Measurements from ENCODE around the gene ENTR1. TPM values are rescaled to one million over a fixed set of nuclear protein-coding genes. Genes with fewer than 3 reads are reported as not detected.

ENTR1 gene
- total RNA-seq, result 10 to 100 TPM; 25.3 to 43.1 TPM

GRCh38 chr9:136410500-136411287 is at the start of gene ENTR1, which contains the start of gene PMPCA:
ENTR1 (minus strand) TSS chr9:136410614; CDS start chr9:136410397, 217 bp downstream.
PMPCA (plus strand) TSS chr9:136410658; CDS start chr9:136410669, 11 bp downstream.
- Histone ChIP-seq H3K27ac (peak within 1 kb of the TSS; percentile 68 to 79), H3K36me3 (peaks cover 31% of the 10 kb centered on the region), H3K9me3 (no peaks in the 10 kb centered on the region), H3K27me3 (replicated peaks; ENCODE audit: insufficient read depth) (no peaks in the 10 kb centered on the region), H3K4me3 (peak within 1 kb of the TSS; percentile 98), H3K4me1 (ENCODE audit: control insufficient read depth in 1 of 2, low read depth in 2 of 2) (peaks cover 14 to 26% of the 10 kb centered on the region in 2 donors)
- TF ChIP-seq CTCF (IDR thresholded peaks at IDR 0.05), result no peak
- ATAC-seq (ENCODE audit: insufficient number of reproducible peaks, low FRiP score, low read depth) (no peak), DNase-seq (ENCODE audit: low spot score) (peak; percentile 74)

- no peaks in the 10 kb centered on the region for H3K9me3 ChIP-seq
- H3K27me3 ChIP-seq (replicated peaks; ENCODE audit: insufficient read depth), result no peaks in the 10 kb centered on the region
- H3K27ac ChIP-seq, result no peak overlapping the region
- no peak for TF ChIP-seq CTCF (IDR thresholded peaks at IDR 0.05)
- no peak overlapping the region for H3K4me3 ChIP-seq
- DNase-seq (ENCODE audit: low spot score), result no peak
- peaks cover 93% of the 10 kb centered on the region for H3K36me3 ChIP-seq
- no peaks in the 10 kb centered on the region for H3K4me1 ChIP-seq (ENCODE audit: control insufficient read depth in 1 of 2, low read depth in 2 of 2)
- ATAC-seq (ENCODE audit: insufficient number of reproducible peaks, low FRiP score, low read depth), result no peak
Measured at GRCh38 chr9:136459425-136459824, 49.0 kb upstream of the ENTR1 start.

- TF ChIP-seq CTCF (IDR thresholded peaks at IDR 0.05), result no peak
- no peaks in the 10 kb centered on the region for H3K4me1 ChIP-seq (ENCODE audit: control insufficient read depth in 1 of 2, low read depth in 2 of 2)
- DNase-seq (ENCODE audit: low spot score) (no peak), ATAC-seq (ENCODE audit: insufficient number of reproducible peaks, low FRiP score, low read depth) (no peak)
- H3K9me3 ChIP-seq, result no peaks in the 10 kb centered on the region
- peaks cover 83% of the 10 kb centered on the region for H3K36me3 ChIP-seq
- no peak overlapping the region for H3K4me3 ChIP-seq
- no peaks in the 10 kb centered on the region for H3K27me3 ChIP-seq (replicated peaks; ENCODE audit: insufficient read depth)
- H3K27ac ChIP-seq, result no peak overlapping the region
Measured at GRCh38 chr9:136457326-136457725, 46.9 kb upstream of the ENTR1 start.

- H3K36me3 ChIP-seq, result peaks cover 80% of the 10 kb centered on the region
- no peak for ATAC-seq (ENCODE audit: insufficient number of reproducible peaks, low FRiP score, low read depth)
- no peak for TF ChIP-seq CTCF (IDR thresholded peaks at IDR 0.05)
- DNase-seq (ENCODE audit: low spot score), result no peak
- no peaks in the 10 kb centered on the region for H3K9me3 ChIP-seq
- no peaks in the 10 kb centered on the region for H3K27me3 ChIP-seq (replicated peaks; ENCODE audit: insufficient read depth)
- no peaks in the 10 kb centered on the region for H3K4me1 ChIP-seq (ENCODE audit: control insufficient read depth in 1 of 2, low read depth in 2 of 2)
- no peak overlapping the region for H3K27ac ChIP-seq
- no peak overlapping the region for H3K4me3 ChIP-seq
Measured at GRCh38 chr9:136456258-136456657, 45.8 kb upstream of the ENTR1 start.

GRCh38 chr9:136455043-136456002 is 44.9 kb upstream of the ENTR1 start:
- DNase-seq (ENCODE audit: low spot score), result no peak
- Histone ChIP-seq H3K27ac (no peak overlapping the region), H3K27me3 (replicated peaks; ENCODE audit: insufficient read depth) (no peaks in the 10 kb centered on the region), H3K9me3 (no peaks in the 10 kb centered on the region), H3K36me3 (peaks cover 82% of the 10 kb centered on the region), H3K4me3 (no peak overlapping the region), H3K4me1 (ENCODE audit: control insufficient read depth in 1 of 2, low read depth in 2 of 2) (no peaks in the 10 kb centered on the region)
- no peak for ATAC-seq (ENCODE audit: insufficient number of reproducible peaks, low FRiP score, low read depth)
- no peak for TF ChIP-seq CTCF (IDR thresholded peaks at IDR 0.05)

Data from thoracic aorta (tissue), 2 donors.